A549 (cell line): ENCODE results near the gene EPHB1. TPM values are rescaled to one million over a fixed set of nuclear protein-coding genes. Genes with fewer than 3 reads are reported as not detected.

ENCODE experiments used
- ATAC-seq, 2 experiments: fragments of 200-7000 bp in 1 of 2; fragments of >200 bp in 1 of 2; cut with Nextera tagmentation in 1 of 2; cut with Tn5 transposase in 1 of 2; 3 replicates each; pipeline versions ENCODE4 v1.8.0 to v1.9.1; 2018 to 2020; ENCODE audit warnings: mild to moderate bottlenecking in 1 of 2, moderate library complexity in 1 of 2
- CTCF ChIA-PET: fragments of 300-600 bp; sonication (Branson Sonifier 250); formaldehyde crosslinking; extraction: SDS; loops from one replicate; lab custom pipeline; 2021; ENCODE audit warnings: antibody characterized with exemption, inconsistent platforms; lab: Yijun Ruan, JAX
- POLR2A ChIA-PET: fragments of 350-600 bp; formaldehyde crosslinking; extraction: SDS; loops from one replicate; lab custom pipeline; 2021; ENCODE audit warnings: antibody characterized with exemption, inconsistent platforms; lab: Yijun Ruan, JAX
- DNase-seq, 2 experiments: peaks; one replicate each; pipeline versions ENCODE4 v3.0.0 to v3.0.0-alpha.2; 2011 to 2016; ENCODE audit warnings: low read depth in 1 of 2, low spot score in 1 of 2
- FAIRE-seq: peaks from 2 replicates; lab custom pipeline; 2011; peaks lifted over from hg19 to GRCh38; lab: Jason Lieb, UNC
- H3K27ac ChIP-seq, 2 experiments: fragments of >200 bp; sonication (Bioruptor Twin); formaldehyde crosslinking; 3 replicates each; pipeline ENCODE4 v1.5.1; 2016 to 2017
- H3K4me1 ChIP-seq: fragments of >200 bp; sonication (Bioruptor Twin); formaldehyde crosslinking; 3 replicates; pipeline ENCODE4 v1.6.1; 2016
- H3K4me2 ChIP-seq: fragments of >200 bp; sonication (Bioruptor Twin); formaldehyde crosslinking; 3 replicates; pipeline ENCODE4 v1.6.1; 2016
- H3K4me3 ChIP-seq: fragments of >200 bp; sonication (Bioruptor Twin); formaldehyde crosslinking; 3 replicates; pipeline ENCODE4 v1.5.1; 2016
- H3K9me3 ChIP-seq: fragments of >200 bp; sonication (Bioruptor Twin); formaldehyde crosslinking; 3 replicates; pipeline ENCODE4 v1.6.1; 2016
- BCL3 ChIP-seq: fragments of >200 bp; sonication (Bioruptor Twin); formaldehyde crosslinking; IDR thresholded peaks from 3 replicates; pipeline ENCODE4 v1.6.1; 2016
- BHLHE40 ChIP-seq: IDR thresholded peaks from 2 replicates; pipeline ENCODE4 v1.6.1; 2012; ENCODE audit warnings: low read depth, low read length, inconsistent platforms
- CBX8 ChIP-seq: fragments of 200-600 bp; sonication (generic); IDR thresholded peaks from 2 replicates; pipeline ENCODE4 v1.6.1; 2016
- CHD2 ChIP-seq: fragments of 150-350 bp; IDR thresholded peaks from 2 replicates; pipeline ENCODE4 v1.6.1; 2014; ENCODE audit warnings: low read length; ENCODE audit not compliant: partially characterized antibody
- CTCF ChIP-seq: fragments of >200 bp; sonication (Bioruptor Twin); formaldehyde crosslinking; IDR thresholded peaks from 3 replicates; pipeline ENCODE4 v1.5.1; 2016
- E2F6 ChIP-seq: IDR thresholded peaks from 2 replicates; pipeline ENCODE4 v1.6.1; 2012; ENCODE audit warnings: low read depth, borderline replicate concordance
- EHMT2 ChIP-seq: fragments of 200-600 bp; sonication (generic); IDR thresholded peaks from 2 replicates; pipeline ENCODE4 v1.6.1; 2016; ENCODE audit warnings: antibody characterized with exemption, low read depth, mild to moderate bottlenecking, moderate library complexity
- ESRRA ChIP-seq: fragments of 150-350 bp; IDR thresholded peaks from 2 replicates; pipeline ENCODE4 v1.6.1; 2014; ENCODE audit warnings: mild to moderate bottlenecking, low read length, borderline replicate concordance
- FOSB ChIP-seq: fragments of 250-450 bp; sonication (Bioruptor Pico); IDR thresholded peaks from 2 replicates; pipeline ENCODE4 v1.5.0; 2020; ENCODE audit warnings: mild to moderate bottlenecking, moderate library complexity
- FOXS1 ChIP-seq: fragments of 250-450 bp; sonication (Bioruptor Pico); IDR thresholded peaks from 2 replicates; pipeline ENCODE4 v1.5.0; 2020; ENCODE audit warnings: mild to moderate bottlenecking, moderate library complexity
- HDAC2 ChIP-seq: fragments of 200-600 bp; sonication (generic); IDR thresholded peaks from 2 replicates; pipeline ENCODE4 v1.6.1; 2016
- JUN ChIP-seq, 2 experiments: fragments of >200 bp; sonication (Bioruptor Twin); formaldehyde crosslinking; IDR thresholded peaks; 2 replicates in 1 of 2; 3 replicates in 1 of 2; pipeline ENCODE4 v1.6.1; 2016 to 2017
- NFE2L2 ChIP-seq: fragments of 150-350 bp; conservative IDR thresholded peaks from 2 replicates; pipeline ENCODE4 v1.6.1; 2014; ENCODE audit warnings: low read length
- POLR2A ChIP-seq: IDR thresholded peaks from 2 replicates; pipeline ENCODE4 v1.6.1; 2012; ENCODE audit warnings: mild to moderate bottlenecking, low read length
- RFX5 ChIP-seq: fragments of 450-650 bp; IDR thresholded peaks from 2 replicates; pipeline ENCODE4 v1.7.1; 2014; ENCODE audit warnings: antibody characterized with exemption, mild to moderate bottlenecking, moderate library complexity
- RNF2 ChIP-seq: fragments of 200-600 bp; sonication (generic); IDR thresholded peaks from 2 replicates; pipeline ENCODE4 v1.6.1; 2016; ENCODE audit warnings: low read depth, mild to moderate bottlenecking, antibody characterized with exemption, moderate library complexity, borderline replicate concordance
- TFCP2L1 ChIP-seq: fragments of 250-450 bp; sonication (Bioruptor Pico); IDR thresholded peaks from 2 replicates; pipeline ENCODE4 v1.5.0; 2021; ENCODE audit warnings: mild to moderate bottlenecking
- ZFP36 ChIP-seq: fragments of 450-650 bp; IDR thresholded peaks from 2 replicates; pipeline ENCODE4 v1.6.1; 2014; ENCODE audit warnings: borderline replicate concordance; ENCODE audit not compliant: partially characterized antibody
- ZSCAN20 ChIP-seq: fragments of 250-450 bp; sonication (Bioruptor Pico); IDR thresholded peaks from 2 replicates; pipeline ENCODE4 v1.8.0; 2022; ENCODE audit warnings: mild to moderate bottlenecking, moderate library complexity
- WGBS: methylation state at CpG from one replicate; pipeline ENCODE4 v1.1.6; 2017; ENCODE audit errors: missing lambda C conversion rate; 5-methylcytosine and 5-hydroxymethylcytosine counted together
- polyA plus RNA-seq, 4 experiments: library from polyadenylated mRNA; depleted of rRNA in 3 of 4; stranded (reverse); fragments of >200 nt; fragmentation: RNase III in 1 of 4; extraction: RNeasy Plus Mini Kit Qiagen cat#74134 plus additional on column Dnase treatment in 1 of 4; gene quantifications; 2 replicates in 3 of 4; 3 replicates in 1 of 4; pipeline ENCODE4 v1.2.3, GENCODE V29; 2011 to 2017
- TF ChIP-seq, protein P1 (sequence below): fragments of >200 bp; sonication (Bioruptor Twin); formaldehyde crosslinking; IDR thresholded peaks from 2 replicates; pipeline ENCODE4 v1.6.1; 2016
- TF ChIP-seq, protein P2 (sequence below): fragments of 450-650 bp; IDR thresholded peaks from 2 replicates; pipeline ENCODE4 v1.6.1; 2014; ENCODE audit warnings: antibody characterized with exemption
- TF ChIP-seq, protein P3 (sequence below): fragments of 200-600 bp; sonication (generic); IDR thresholded peaks from 2 replicates; pipeline ENCODE4 v1.6.1; 2016; ENCODE audit warnings: antibody characterized with exemption, mild to moderate bottlenecking, moderate library complexity
- TF ChIP-seq, protein P4 (sequence below): IDR thresholded peaks from 2 replicates; pipeline ENCODE4 v1.6.1; 2012

Gene EPHB1
- polyA plus RNA-seq, 2 of the 4 experiments (the other 2 are of a cell fraction), result 0.18 to 0.21 TPM

DNA sequence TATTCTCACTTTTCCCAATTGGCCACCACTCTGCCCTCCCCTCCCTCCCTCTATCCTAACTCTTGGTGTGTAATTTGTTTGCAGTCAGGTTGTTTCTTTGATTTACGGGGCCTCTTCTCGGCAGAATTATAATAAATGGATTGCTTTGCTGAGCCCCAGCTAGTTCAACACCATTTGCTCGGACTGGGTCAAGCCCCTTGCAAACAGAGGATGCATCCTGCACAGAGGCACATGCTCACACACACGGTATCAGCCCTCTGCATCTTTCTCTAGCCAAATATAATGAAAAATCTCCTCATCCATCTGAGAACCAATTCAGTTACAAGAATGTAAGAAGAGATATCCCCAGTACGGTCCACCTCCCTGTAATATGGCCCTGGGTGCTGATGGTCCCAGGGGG lies 97.7 kb downstream of the EPHB1 start:
- no peak overlapping the region for H3K4me3 ChIP-seq
- FAIRE-seq (no peak), DNase-seq (no peak)
- 10% methylated on average over 5 of the region's 5 CpGs for WGBS
- H3K9me3 ChIP-seq, result no peaks in the 10 kb centered on the region
- H3K4me1 ChIP-seq, result no peaks in the 10 kb centered on the region
- no peak overlapping the region for H3K27ac ChIP-seq
- TF ChIP-seq CTCF, result no peak
- TF ChIP-seq, protein P1, sequence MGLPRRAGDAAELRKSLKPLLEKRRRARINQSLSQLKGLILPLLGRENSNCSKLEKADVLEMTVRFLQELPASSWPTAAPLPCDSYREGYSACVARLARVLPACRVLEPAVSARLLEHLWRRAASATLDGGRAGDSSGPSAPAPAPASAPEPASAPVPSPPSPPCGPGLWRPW, result no peak
- no peak for TF ChIP-seq E2F6
- TF ChIP-seq TFCP2L1 (CRISPR knock-in tag), result no peak
- TF ChIP-seq JUN (IDR thresholded peaks at IDR 0.05), result no peak
- no peak for TF ChIP-seq ZFP36
- no peak for TF ChIP-seq ESRRA
- no peak for TF ChIP-seq HDAC2
- no peak for TF ChIP-seq RNF2
- TF ChIP-seq, all 56 proteins: peak for 0
- no peak overlapping the region for H3K4me2 ChIP-seq
- no peak for ATAC-seq
- CTCF ChIA-PET, result no interaction called here
- POLR2A ChIA-PET, result no interaction called here

DNA sequence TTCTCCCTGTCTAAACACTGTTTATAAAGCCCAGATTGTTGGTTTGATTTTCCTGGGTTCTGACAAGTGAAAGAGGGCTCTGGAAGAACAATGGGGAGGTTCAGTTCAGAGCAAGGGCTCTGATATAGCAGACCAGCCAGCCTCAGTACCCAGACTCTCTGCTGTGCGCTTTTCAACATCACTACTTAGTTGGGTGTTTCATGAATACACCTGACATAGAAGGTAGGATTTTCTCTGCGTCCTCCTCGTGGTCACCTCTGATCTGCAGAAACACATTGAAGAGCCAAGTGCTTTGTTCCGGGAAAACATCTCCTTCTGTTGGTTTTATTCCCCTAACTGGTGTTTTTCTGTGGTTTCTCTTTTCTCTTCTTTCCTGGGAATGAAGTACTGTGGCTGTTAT lies 99.5 kb downstream of the EPHB1 start:
- no peak for FAIRE-seq
- Histone ChIP-seq H3K9me3 (no peaks in the 10 kb centered on the region), H3K4me3 (no peak overlapping the region), H3K4me1 (no peaks in the 10 kb centered on the region), H3K27ac (no peak overlapping the region), H3K4me2 (no peak overlapping the region)
- POLR2A ChIA-PET, result no interaction called here
- DNase-seq, result no peak
- CTCF ChIA-PET, result no interaction called here
- TF ChIP-seq ZSCAN20 (CRISPR knock-in tag) (no peak), BCL3 (no peak), CTCF (no peak), CBX8 (no peak), BHLHE40 (no peak), EHMT2 (no peak), TFCP2L1 (CRISPR knock-in tag) (no peak), RFX5 (no peak), FOXS1 (no peak), NFE2L2 (no peak), POLR2A (no peak), FOSB (CRISPR knock-in tag) (no peak), CHD2 (no peak)
- TF ChIP-seq, protein P2, sequence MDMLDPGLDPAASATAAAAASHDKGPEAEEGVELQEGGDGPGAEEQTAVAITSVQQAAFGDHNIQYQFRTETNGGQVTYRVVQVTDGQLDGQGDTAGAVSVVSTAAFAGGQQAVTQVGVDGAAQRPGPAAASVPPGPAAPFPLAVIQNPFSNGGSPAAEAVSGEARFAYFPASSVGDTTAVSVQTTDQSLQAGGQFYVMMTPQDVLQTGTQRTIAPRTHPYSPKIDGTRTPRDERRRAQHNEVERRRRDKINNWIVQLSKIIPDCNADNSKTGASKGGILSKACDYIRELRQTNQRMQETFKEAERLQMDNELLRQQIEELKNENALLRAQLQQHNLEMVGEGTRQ, result no peak
- TF ChIP-seq, protein P3, sequence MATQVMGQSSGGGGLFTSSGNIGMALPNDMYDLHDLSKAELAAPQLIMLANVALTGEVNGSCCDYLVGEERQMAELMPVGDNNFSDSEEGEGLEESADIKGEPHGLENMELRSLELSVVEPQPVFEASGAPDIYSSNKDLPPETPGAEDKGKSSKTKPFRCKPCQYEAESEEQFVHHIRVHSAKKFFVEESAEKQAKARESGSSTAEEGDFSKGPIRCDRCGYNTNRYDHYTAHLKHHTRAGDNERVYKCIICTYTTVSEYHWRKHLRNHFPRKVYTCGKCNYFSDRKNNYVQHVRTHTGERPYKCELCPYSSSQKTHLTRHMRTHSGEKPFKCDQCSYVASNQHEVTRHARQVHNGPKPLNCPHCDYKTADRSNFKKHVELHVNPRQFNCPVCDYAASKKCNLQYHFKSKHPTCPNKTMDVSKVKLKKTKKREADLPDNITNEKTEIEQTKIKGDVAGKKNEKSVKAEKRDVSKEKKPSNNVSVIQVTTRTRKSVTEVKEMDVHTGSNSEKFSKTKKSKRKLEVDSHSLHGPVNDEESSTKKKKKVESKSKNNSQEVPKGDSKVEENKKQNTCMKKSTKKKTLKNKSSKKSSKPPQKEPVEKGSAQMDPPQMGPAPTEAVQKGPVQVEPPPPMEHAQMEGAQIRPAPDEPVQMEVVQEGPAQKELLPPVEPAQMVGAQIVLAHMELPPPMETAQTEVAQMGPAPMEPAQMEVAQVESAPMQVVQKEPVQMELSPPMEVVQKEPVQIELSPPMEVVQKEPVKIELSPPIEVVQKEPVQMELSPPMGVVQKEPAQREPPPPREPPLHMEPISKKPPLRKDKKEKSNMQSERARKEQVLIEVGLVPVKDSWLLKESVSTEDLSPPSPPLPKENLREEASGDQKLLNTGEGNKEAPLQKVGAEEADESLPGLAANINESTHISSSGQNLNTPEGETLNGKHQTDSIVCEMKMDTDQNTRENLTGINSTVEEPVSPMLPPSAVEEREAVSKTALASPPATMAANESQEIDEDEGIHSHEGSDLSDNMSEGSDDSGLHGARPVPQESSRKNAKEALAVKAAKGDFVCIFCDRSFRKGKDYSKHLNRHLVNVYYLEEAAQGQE, result no peak
- TF ChIP-seq, protein P4, sequence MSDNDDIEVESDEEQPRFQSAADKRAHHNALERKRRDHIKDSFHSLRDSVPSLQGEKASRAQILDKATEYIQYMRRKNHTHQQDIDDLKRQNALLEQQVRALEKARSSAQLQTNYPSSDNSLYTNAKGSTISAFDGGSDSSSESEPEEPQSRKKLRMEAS, result no peak
- ATAC-seq, result no peak
- WGBS, result 2% methylated on average over 4 of the region's 4 CpGs
